Progenitor cell of endocrine pancreas (in vitro differentiated cells): Measurements from ENCODE around the gene HELZ2. TPM values are rescaled to one million over a fixed set of nuclear protein-coding genes. Genes with fewer than 3 reads are reported as not detected.

Experiments used
- DNase-seq: peaks from one replicate; pipeline ENCODE4 v3.0.0; 2021; ENCODE audit warnings: low spot score; ENCODE audit not compliant: unreplicated experiment
- H3K27ac Mint-ChIP-seq: 2 replicates; pipeline ENCODE4 v1.8.0; 2021; ENCODE audit warnings: mild to moderate bottlenecking, moderate library complexity, mixed read lengths
- H3K27me3 Mint-ChIP-seq: 2 replicates; pipeline ENCODE4 v1.8.0; 2021; ENCODE audit warnings: mixed read lengths
- H3K36me3 Mint-ChIP-seq: 2 replicates; pipeline ENCODE4 v1.8.0; 2022; ENCODE audit warnings: mixed read lengths; ENCODE audit not compliant: insufficient read depth
- H3K4me1 Mint-ChIP-seq: 2 replicates; pipeline ENCODE4 v1.8.0; 2021; ENCODE audit warnings: low read depth, mixed read lengths
- H3K4me3 Mint-ChIP-seq: 2 replicates; pipeline ENCODE4 v1.8.0; 2021; ENCODE audit warnings: low read depth, mild to moderate bottlenecking, moderate library complexity, mixed read lengths
- H3K9me3 Mint-ChIP-seq: 2 replicates; pipeline ENCODE4 v1.8.0; 2021; ENCODE audit warnings: low read depth, mixed read lengths
- CTCF ChIP-seq: fragments of 200-600 bp; sonication (generic); IDR thresholded peaks from one replicate; pipeline ENCODE4 v1.5.0; 2021; ENCODE audit warnings: antibody characterized with exemption, mild to moderate bottlenecking; ENCODE audit not compliant: unreplicated experiment
- total RNA-seq: library from RNA; stranded (reverse); gene quantifications from 2 replicates; pipeline ENCODE4 v1.2.1, GENCODE V29; 2021

Gene HELZ2
- total RNA-seq, 1 donor from 2014 or later: 19.3 TPM

GRCh38 chr20:63544241-63544957 lies 29.6 kb downstream of the HELZ2 start:
- Mint-ChIP-seq H3K27ac (no peak overlapping the region), H3K4me1 (peaks cover 3% of the 10 kb centered on the region), H3K9me3 (no peaks in the 10 kb centered on the region), H3K27me3 (peaks cover 13% of the 10 kb centered on the region), H3K4me3 (no peak overlapping the region), H3K36me3 (no peaks in the 10 kb centered on the region)
- no peak for TF ChIP-seq CTCF
- DNase-seq: no peak

- Mint-ChIP-seq H3K27me3 (peaks cover 12% of the 10 kb centered on the region), H3K27ac (no peak overlapping the region), H3K36me3 (no peaks in the 10 kb centered on the region), H3K4me3 (no peak overlapping the region), H3K9me3 (no peaks in the 10 kb centered on the region), H3K4me1 (peaks cover 3% of the 10 kb centered on the region)
- DNase-seq: no peak
- TF ChIP-seq CTCF: no peak
Measured at GRCh38 chr20:63543733-63544132, 30.3 kb downstream of the HELZ2 start.

- TF ChIP-seq CTCF: no peak
- Mint-ChIP-seq H3K9me3 (no peaks in the 10 kb centered on the region), H3K27ac (no peak overlapping the region), H3K4me3 (no peak overlapping the region), H3K4me1 (peaks cover 3% of the 10 kb centered on the region), H3K36me3 (no peaks in the 10 kb centered on the region), H3K27me3 (peaks cover 12% of the 10 kb centered on the region)
- no peak for DNase-seq
Measured at GRCh38 chr20:63543131-63543530, 30.9 kb downstream of the HELZ2 start.

GRCh38 chr20:63542696-63543095 lies 31.3 kb downstream of the HELZ2 start:
- H3K4me3 Mint-ChIP-seq: no peak overlapping the region
- DNase-seq: no peak

GRCh38 chr20:63542031-63542559 lies 31.9 kb downstream of the HELZ2 start:
- no peak overlapping the region for H3K4me3 Mint-ChIP-seq
- DNase-seq: no peak
- H3K36me3 Mint-ChIP-seq: no peaks in the 10 kb centered on the region
- no peaks in the 10 kb centered on the region for H3K9me3 Mint-ChIP-seq
- peaks cover 12% of the 10 kb centered on the region for H3K27me3 Mint-ChIP-seq
- no peak overlapping the region for H3K27ac Mint-ChIP-seq
- H3K4me1 Mint-ChIP-seq: peaks cover 3% of the 10 kb centered on the region
- no peak for TF ChIP-seq CTCF

More at GRCh38 chr20:63542696-63543095, 31.3 kb downstream of the HELZ2 start:
- Mint-ChIP-seq H3K27ac (no peak overlapping the region), H3K9me3 (no peaks in the 10 kb centered on the region), H3K4me1 (peaks cover 3% of the 10 kb centered on the region), H3K27me3 (peaks cover 12% of the 10 kb centered on the region), H3K36me3 (no peaks in the 10 kb centered on the region)
- no peak for TF ChIP-seq CTCF
